ENCODE data around the gene GTF3C4.

GRCh38 chr9:132716007-132716406 is 45.7 kb downstream of the GTF3C4 start:
- no peak for TF ChIP-seq CTCF (IDR thresholded peaks at IDR 0.05; ENCODE audit: poor library complexity)
- no peak for TF ChIP-seq EZH2 (IDR thresholded peaks at IDR 0.05; ENCODE audit: borderline replicate concordance)

Measured in hepatocyte (in vitro differentiated cells).